Activated naive CD4-positive, alpha-beta T cell treated with Interleukin-2 at 50 U/mL for 16 hours (primary cell): ENCODE results near the gene DDX51.

Source experiments
- DNase-seq: peaks from one replicate; pipeline ENCODE4 v3.0.0-alpha.2; 2020

Gene DDX51

GRCh38 chr12:132144115-132144809 is at the start of gene DDX51, which contains the start of gene NOC4L:
Gene DDX51 (minus strand): TSS chr12:132144319. CDS start chr12:132144296, 23 bp downstream.
Gene NOC4L (plus strand): TSS chr12:132144457. CDS start chr12:132144489, 32 bp downstream.
- DNase-seq, result peak; percentile 96

GRCh38 chr12:132191715-132192553 is 47.8 kb upstream of the DDX51 start:
- no peak for DNase-seq

DNA sequence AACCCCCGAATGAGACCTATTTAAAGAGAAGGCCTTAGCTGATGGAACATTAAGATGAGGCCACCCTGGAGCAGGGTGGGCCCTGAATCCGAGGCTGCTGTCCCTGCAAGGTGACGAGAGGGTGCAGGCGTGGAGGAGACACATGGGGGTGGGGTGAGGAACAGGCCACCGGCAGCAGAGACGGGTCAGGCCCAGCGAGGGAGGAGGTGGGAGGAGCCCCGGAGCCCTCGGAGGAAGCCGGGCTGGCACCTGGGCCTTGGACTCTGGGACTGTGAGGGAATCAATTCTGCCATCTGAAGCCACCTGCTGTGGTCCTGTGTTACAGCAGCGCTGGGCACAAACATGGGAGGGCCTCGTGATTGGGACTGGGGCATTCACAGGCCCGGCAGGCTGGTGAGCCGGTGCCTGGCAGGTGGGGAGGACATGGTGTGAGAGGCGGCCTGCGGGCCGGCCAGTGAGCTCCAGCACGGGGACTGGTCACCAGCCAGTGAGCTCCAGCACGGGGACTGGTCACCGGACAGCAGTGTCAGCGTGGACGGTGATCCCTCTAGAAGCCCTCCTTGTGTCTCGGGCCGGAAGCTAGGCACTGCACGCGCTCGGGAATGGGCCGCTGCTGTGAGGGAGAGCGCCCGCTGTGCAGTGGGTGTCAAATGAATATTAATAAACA is 46.8 kb upstream of the DDX51 start:
- DNase-seq, result no peak

GRCh38 chr12:132190012-132190755 is 46.1 kb upstream of the DDX51 start:
- DNase-seq, result no peak

DNA sequence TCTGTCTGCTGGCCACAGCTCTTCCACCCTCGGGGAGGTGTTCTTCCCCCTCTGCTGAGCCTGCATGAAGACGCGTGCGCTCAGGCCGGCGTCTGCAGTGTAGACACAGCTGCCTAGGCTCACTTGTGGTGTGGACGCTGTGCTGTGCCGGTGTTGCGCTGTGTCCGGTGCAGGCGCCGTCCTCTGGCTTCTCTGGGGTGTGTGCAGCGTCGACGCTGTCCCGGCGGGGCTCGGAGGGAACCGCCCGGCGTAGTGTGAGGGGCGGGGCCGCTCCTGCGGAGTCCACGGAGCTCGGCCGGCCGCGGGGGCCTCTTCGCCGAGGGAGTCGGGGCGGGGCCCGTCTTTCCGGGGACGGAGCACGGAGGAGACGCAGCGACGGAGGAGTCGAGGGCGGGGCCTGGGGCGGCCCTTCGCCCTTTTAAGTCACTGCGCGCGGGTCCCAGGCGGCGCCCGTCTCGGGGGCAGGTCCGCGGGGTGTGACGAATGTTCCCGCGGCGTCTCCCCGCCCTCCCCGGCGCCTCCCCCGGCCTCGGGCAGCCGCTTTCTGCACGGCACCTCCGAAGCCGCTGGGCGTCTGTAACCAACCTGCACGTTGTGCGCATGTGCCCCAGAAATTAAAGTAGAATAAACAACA is 45.4 kb upstream of the DDX51 start:
- DNase-seq, result peak; percentile 97

DNA sequence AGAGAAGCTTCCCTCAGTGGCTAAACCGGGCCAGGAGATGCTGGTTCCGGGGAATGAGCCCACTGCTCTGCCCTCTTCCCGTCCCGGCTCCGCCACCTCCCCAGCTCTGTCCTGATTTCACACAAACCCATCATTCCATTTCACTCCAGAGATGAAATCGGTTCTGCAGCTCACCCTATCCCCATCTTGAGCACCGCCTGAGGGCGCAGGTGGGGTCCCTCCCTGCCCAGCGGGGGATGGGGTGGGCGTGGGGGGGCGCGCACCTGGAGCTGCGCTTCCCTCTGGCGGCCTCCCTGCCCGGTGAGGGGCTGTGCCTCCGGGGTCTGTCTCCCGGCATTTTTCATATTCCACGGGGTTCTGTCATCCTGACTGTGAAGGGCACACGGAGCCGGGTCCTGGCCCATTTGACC is 44.8 kb upstream of the DDX51 start:
- DNase-seq, result peak; percentile 10

DNA sequence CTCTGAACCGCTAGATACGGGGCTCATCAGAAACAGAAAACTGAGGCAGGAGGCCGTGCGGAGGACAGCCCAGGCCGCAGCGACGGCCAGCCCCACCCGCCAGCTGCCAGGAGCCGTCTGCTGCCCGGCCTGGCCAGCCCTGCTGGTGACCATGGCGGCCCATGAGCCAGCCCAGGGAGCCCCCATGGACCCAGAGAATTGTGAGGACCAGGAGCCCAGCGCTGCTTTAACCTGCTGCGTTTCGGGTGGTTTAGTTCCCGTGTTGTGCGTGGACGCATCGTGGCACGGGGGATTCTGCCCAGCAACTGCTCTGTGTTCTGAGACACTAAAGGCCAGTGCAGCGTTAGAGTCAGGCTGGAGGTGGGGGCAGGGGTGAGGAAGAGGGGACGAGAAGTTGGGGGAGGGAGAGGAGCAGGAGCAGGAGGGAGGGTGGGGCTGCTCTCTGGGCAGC is 44.4 kb upstream of the DDX51 start:
- DNase-seq, result no peak

DNA sequence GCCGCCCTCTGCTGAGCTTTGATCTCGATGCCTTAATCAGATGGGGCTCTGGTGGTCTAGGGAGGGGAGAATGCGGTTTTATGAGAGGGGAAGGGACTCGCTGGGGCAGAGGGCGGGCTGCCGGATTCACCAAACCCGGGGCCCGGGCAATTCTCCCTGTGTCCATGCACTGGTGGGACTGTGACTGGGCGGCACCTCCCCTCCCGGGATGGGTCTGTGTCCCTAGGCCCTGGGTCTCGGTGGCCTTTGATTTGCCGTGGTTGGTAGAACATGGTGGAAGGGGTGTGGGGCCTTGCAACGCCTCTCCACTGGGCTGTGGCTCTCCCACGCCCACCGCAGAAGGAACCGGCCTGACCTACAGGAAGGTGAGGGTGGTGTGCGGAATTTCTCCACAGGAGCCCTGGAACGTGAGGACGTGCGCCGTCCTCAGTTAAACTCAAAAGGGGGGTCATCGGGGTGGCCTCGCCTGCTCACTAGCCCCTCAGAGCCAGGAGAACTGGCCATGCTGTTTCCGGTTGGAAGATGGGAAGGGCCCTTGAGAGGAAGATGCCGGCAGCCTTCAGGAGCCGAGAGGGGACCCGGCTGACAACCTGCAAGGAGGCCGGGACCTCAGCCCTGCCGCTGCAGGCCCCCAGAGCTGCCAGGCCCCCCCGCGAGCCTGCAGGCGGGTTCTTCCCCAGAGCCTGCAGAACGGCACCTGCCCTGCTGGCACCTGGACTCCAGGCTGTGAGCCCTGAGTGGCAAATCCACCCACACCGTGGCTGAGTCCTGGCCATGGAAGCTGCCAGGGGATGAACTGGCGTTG is 43.7 kb upstream of the DDX51 start:
- no peak for DNase-seq

- peak; percentile 34 for DNase-seq
These were observed 42.9 kb upstream of the DDX51 start for GRCh38 chr12:132186857-132187620.

DNA sequence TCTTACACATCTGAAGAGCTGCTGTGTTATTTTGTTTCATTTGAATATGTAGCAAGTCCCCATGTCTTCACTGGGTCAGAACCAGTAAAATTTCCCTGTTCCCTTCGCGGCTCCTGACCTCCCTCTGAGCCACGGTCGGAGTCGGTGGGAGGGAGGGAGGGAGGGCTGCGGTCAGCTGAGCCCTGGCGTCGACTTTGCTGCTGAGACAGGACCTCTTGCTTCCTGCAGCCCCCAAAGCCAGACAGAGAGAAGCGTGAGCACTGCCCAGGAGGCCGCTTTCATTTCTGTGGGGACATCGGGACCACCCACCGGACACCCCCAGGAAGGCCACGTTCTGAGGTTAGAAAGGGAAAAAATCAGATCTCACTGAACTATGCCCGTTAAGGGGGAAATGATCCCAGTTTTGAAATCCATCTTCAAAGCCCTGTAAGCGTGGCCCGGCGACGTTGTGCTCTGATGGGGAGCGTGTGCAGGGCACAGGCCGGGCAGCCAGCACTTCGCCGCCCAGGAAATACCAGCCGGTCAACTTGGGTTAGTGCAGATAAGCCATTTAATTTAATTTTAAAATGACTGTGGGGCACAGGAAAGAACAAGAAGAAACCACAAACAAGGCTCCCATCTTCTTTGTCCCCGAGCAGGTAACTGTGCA is 42.2 kb upstream of the DDX51 start:
- DNase-seq, result peak; percentile 11

- peak; percentile 27 for DNase-seq
These were observed 41.6 kb upstream of the DDX51 start for GRCh38 chr12:132185705-132186104.

DNA sequence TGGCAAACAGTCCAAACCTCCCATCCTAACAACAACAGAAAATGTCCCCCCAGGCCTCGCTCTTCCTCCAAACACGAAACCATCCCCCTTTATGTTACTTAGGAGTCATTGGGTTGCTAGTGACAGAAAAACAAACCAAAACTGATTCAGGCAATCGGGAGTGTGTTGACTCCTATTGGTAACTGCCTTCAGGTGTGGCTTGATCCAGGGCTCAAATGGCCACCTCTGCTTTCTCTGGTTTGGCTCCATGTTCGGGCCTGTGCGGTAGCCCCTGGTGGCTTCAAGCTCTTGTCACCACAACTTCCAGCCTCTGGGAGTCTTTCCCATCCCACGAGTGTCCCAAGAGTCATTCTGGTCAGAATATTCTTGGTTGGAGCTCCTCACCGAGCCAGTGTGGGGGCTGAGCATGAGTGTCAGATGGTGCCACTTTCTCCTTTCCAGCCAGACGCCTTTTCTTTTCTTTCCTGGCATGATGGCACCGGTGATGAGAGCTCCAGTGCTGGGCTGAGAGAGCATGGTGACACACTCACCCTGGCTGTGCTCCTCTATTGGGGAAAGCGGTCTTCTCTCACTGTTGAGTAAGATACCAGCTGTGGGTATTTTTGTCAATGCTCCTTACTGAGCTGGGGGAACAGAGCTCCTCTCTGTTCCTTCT is 38.7 kb upstream of the DDX51 start:
- DNase-seq, result no peak

GRCh38 chr12:132182206-132182710 is 38.1 kb upstream of the DDX51 start:
- no peak for DNase-seq

DNA sequence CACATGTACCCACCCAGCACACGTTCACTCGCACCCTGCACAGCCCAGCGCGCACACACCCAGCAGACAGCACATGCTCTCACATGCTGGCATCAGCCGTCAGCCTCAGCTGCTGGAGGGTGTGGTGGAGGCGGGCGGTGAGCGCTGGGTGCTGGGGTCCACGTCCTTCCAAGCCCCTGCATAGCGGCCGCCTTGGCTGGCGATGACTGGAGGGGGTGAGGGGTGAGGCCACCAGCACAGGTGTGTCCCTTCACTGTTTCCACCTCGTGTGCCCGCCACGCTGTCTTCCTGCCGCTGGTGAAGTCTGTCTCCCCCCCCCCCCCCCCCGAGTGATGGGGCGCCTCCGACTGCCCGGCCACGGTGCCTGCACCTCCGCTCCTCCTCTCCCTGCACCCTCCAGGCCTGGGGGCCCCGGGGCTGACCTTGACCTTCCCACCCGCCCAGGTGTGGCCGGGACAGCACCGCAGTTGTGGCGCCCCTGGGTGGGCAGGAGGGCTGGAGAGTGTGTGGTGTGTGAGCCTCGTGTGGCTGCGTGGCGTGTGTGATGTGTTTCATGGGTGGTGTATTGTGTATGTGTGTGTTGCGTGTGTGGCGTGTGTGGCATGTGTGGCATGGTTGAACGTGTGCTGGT is 37.6 kb upstream of the DDX51 start:
- DNase-seq, result no peak

DNA sequence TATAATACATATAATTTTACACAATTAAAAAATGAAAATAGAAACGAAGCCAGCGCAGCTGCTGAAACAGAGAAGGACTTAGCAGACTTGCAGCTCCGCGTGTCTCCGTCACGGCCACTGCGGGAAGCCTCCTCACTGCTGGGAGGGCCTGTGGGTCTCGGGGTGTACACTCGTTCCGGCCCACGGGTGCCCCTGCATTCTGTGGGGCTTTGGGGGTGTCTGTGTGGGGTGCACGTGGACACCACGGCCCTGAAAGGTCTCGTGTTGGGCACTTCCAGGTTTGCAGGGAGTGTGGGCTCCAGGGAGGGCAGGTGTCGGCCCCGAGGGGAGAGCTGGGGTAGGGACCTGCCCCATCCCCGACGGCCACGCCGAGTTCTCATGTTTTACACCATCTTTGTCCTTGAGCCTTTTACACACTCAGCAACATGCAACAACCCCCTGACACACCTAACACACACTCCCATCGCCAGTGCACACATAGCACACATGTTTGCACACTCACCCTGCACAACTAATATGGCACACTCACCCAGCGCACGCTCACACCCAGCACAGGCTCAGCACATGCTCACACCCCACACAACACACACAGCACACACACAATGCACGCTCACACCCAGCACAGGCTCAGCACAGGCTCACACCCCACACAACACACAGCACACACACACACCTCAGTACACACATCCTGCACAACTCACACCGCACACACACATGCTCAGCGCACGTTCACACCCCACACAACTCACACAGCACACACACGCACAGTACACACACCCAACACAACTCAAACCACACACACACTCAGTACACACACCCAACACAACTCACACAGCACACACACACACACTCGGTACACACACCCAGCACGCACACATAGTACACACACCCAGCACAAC is 36.8 kb upstream of the DDX51 start:
- DNase-seq, result no peak

DNA sequence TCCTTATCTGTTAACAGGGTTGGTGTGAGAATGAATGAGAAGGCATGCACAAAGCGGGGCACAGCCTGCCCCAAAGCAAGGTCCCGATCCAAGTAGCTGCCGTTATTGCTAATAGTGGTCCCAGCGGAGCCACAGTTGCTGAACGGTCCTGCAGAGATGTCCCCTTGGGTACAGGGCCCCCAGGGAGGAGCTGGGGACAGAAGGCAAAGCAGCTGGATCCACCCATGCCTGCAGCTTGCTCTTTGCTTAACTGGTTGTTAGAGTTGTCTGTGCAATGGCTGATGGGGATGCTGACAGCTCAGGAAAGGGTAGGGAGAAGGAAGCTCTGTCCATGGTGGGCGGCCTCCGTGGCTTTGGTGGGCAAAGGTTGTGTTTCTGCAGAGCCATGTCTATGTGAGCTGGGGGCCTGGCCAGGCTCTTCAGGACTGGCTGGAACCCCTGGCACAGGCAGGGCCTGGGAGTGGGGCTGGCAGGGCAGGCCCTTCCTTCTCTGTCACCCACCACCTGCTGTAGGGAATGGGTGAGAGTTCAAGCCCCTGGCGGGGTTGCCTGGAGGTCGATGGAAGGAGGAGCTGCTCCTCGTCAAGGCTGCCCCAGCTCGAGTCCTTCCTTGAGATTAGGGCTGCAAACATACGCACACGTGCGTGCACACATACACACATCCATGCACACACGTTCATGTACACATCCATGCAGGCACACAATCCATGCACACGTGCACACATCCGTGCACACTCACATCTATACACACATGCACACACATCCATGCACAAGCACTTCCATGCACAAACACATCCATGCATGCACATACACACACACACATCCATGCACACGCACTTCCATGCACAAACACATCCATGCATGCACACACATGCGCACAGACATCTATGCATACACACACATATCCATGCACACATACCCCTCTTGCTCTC is 35.6 kb upstream of the DDX51 start:
- DNase-seq, result no peak
